ENCODE results near the gene SLC2A9. TPM values are rescaled to one million over a fixed set of nuclear protein-coding genes. Genes with fewer than 3 reads are reported as not detected.
"Not testable (repeated sequence)": the region's sequence is repeated elsewhere in the genome, so short reads cannot be mapped to it uniquely, and the experiment has no call there.

SLC2A9 gene
- total RNA-seq, 2 donors from 2014 or later: 0.95 to 1.9 TPM

- Mint-ChIP-seq H3K27me3 (ENCODE audit: insufficient read depth) (peaks cover 60% of the 10 kb centered on the region), H3K4me3 (no peak overlapping the region), H3K36me3 (ENCODE audit: low read depth) (no peaks in the 10 kb centered on the region), H3K4me1 (peaks cover 12% of the 10 kb centered on the region), H3K27ac (no peak overlapping the region), H3K9me3 (no peaks in the 10 kb centered on the region)
- Histone ChIP-seq H3K4me3 (ENCODE audit: low read length) (no peak overlapping the region), H3K9ac (ENCODE audit: extremely low read depth, low read length, poor library complexity, severe bottlenecking) (no peak overlapping the region), H3K4me1 (ENCODE audit: control insufficient read depth, insufficient read depth, low read length) (no peaks in the 10 kb centered on the region), H3K9me3 (ENCODE audit: control insufficient read depth, low read length) (no peaks in the 10 kb centered on the region), H3K27ac (ENCODE audit: low read depth, low read length) (no peak overlapping the region), H3K27me3 (ENCODE audit: control insufficient read depth, insufficient read depth, low read length, poor library complexity, severe bottlenecking) (peaks cover 6% of the 10 kb centered on the region), H3K36me3 (ENCODE audit: control insufficient read depth, insufficient read depth, low read length) (no peaks in the 10 kb centered on the region)
- WGBS, 2 experiments (ENCODE audit: insufficient coverage in 1 of 2, insufficient read length in 1 of 2): 87 to 91% methylated on average over 6 of the region's 6 CpGs
- DNase-seq: no peak
- TF ChIP-seq CTCF (conservative IDR thresholded peaks at IDR 0.05): no peak
Measured at GRCh38 chr4:9983211-9983610, 38.1 kb downstream of the SLC2A9 start.

- not testable (repeated sequence) for H3K4me3 ChIP-seq (ENCODE audit: low read length); H3K36me3 ChIP-seq (ENCODE audit: control insufficient read depth, insufficient read depth, low read length); H3K9ac ChIP-seq (ENCODE audit: extremely low read depth, low read length, poor library complexity, severe bottlenecking); H3K9me3 ChIP-seq (ENCODE audit: control insufficient read depth, low read length); H3K9me3 Mint-ChIP-seq; H3K36me3 Mint-ChIP-seq (ENCODE audit: low read depth); H3K4me1 ChIP-seq (ENCODE audit: control insufficient read depth, insufficient read depth, low read length); H3K27ac Mint-ChIP-seq; H3K27me3 ChIP-seq (ENCODE audit: control insufficient read depth, insufficient read depth, low read length, poor library complexity, severe bottlenecking); H3K27ac ChIP-seq (ENCODE audit: low read depth, low read length); H3K4me3 Mint-ChIP-seq; DNase-seq
- 90 to 92% methylated on average over 13 to 14 of the region's 14 CpGs for WGBS, 2 experiments (ENCODE audit: insufficient coverage in 1 of 2, insufficient read length in 1 of 2)
- H3K4me1 Mint-ChIP-seq: peaks cover 12% of the 10 kb centered on the region
- peaks cover 73% of the 10 kb centered on the region for H3K27me3 Mint-ChIP-seq (ENCODE audit: insufficient read depth)
Measured at GRCh38 chr4:9981899-9982298, 39.4 kb downstream of the SLC2A9 start.

- Mint-ChIP-seq H3K9me3 (no peaks in the 10 kb centered on the region), H3K4me3 (no peak overlapping the region)
- H3K27ac ChIP-seq (ENCODE audit: low read depth, low read length): no peak overlapping the region
Measured at GRCh38 chr4:9980898-9981297, 40.4 kb downstream of the SLC2A9 start.

More at GRCh38 chr4:9980898-9981297, 40.4 kb downstream of the SLC2A9 start:
- no peaks in the 10 kb centered on the region for H3K36me3 ChIP-seq (ENCODE audit: control insufficient read depth, insufficient read depth, low read length)
- no peak overlapping the region for H3K4me3 ChIP-seq (ENCODE audit: low read length)
- no peak overlapping the region for H3K9ac ChIP-seq (ENCODE audit: extremely low read depth, low read length, poor library complexity, severe bottlenecking)
- peaks cover 80% of the 10 kb centered on the region for H3K27me3 Mint-ChIP-seq (ENCODE audit: insufficient read depth)
- no peak overlapping the region for H3K27ac Mint-ChIP-seq
- no peaks in the 10 kb centered on the region for H3K36me3 Mint-ChIP-seq (ENCODE audit: low read depth)
- peaks cover 12% of the 10 kb centered on the region for H3K4me1 Mint-ChIP-seq
- 96 to 100% methylated on average over 3 to 5 of the region's 5 CpGs for WGBS, 2 experiments (ENCODE audit: insufficient coverage in 1 of 2, insufficient read length in 1 of 2)
- no peaks in the 10 kb centered on the region for H3K9me3 ChIP-seq (ENCODE audit: control insufficient read depth, low read length)
- no peak for DNase-seq
- H3K4me1 ChIP-seq (ENCODE audit: control insufficient read depth, insufficient read depth, low read length): no peaks in the 10 kb centered on the region
- peaks cover 6% of the 10 kb centered on the region for H3K27me3 ChIP-seq (ENCODE audit: control insufficient read depth, insufficient read depth, low read length, poor library complexity, severe bottlenecking)
- TF ChIP-seq CTCF (conservative IDR thresholded peaks at IDR 0.05): no peak

All from endodermal cell (in vitro differentiated cells).